GM18505 (cell line): ENCODE data around the gene MROH2B.

Experiments
- ATAC-seq: cut with Tn5 transposase; IDR thresholded peaks from one replicate; pipeline ENCODE4 v1.9.1; 2021; ENCODE audit not compliant: unreplicated experiment
- POLR2A ChIP-seq: IDR thresholded peaks from 4 replicates; pipeline ENCODE4 v1.6.1; 2011; ENCODE audit warnings: borderline replicate concordance; ENCODE audit not compliant: insufficient read depth, insufficient read length; ENCODE audit errors: extremely low read depth

The MROH2B gene

GRCh38 chr5:40973364-40974004 is 97.7 kb downstream of the MROH2B start:
- no peak for ATAC-seq
- TF ChIP-seq POLR2A = no peak

- no peak for TF ChIP-seq POLR2A
- no peak for ATAC-seq
Measured at GRCh38 chr5:40972434-40972833, 98.7 kb downstream of the MROH2B start.

DNA sequence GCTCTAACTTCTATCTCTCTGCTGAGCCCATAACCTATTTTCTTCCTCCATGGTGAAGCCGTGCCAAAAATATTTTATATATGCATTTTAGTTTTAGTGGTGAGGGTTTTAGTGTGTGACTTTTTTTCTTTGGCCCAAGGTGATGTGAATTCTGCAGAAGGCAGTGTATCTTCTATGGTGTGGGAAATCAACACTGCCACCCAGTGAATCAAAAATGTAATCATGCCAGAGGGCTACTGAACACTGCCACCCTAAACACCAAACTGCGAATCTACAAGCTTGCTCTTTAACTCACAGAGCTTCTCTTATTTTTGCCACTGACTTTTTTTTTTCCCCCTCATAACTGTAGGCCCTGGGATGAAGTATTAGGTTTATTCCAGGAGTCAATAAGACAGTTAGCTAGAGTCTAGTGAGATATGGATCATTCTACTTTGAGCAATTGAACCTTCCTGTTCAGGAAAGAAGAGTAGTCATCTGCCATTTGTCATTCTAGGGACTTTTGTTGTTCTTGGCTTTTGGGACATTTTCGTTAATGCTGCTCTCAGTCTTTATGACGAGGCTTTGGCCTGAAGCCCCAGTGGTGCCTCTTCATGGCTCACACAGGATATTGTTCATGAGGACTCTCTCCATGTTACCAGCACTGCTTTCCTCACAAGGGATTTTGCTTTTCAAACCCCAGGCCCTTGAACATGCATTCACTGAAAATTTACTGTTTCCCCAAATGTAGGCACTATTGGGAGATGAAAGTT is 108.8 kb downstream of the MROH2B start:
- TF ChIP-seq POLR2A = no peak
- no peak for ATAC-seq

- no peak for TF ChIP-seq POLR2A
- no peak for ATAC-seq
Measured at GRCh38 chr5:40960037-40960436, 111.1 kb downstream of the MROH2B start.

DNA sequence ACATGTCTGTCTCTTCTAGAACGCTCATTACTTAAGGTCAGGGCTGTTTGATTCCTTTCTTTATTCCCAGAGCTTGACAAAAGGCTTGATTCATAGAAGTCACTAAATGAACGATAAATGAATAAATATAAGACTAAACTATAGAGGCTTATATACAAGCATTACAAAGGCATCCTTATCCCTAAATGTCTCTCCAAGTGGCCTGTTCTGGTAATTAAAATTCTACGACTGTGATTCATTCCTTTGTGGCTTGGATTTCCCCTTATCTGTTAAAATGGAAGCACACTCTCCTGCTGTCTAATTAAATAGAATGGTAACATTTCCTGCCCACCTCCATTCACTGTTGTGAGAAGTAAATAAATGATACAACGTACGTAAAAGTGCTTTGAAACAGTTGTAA is 112.3 kb downstream of the MROH2B start:
- TF ChIP-seq POLR2A = no peak
- no peak for ATAC-seq

DNA sequence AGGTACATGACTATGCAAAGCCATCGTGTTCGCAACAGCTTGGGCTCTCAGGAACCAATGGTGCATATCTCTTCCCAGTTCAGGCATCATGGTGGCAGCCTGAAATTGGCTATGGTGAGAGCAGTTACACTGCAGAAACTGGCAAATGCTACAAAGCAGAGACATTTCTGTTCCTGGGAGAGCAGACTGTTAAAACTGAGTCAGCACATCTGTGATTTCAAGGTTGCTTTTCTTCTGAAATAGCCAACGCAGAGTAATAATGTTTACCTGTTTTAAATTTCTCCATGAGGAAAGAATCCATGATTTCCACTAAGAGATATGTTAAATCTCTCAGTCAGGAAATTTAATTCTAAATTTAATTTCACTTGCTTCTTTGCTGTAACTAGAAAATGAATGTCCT is 114.1 kb downstream of the MROH2B start:
- ATAC-seq = no peak

DNA sequence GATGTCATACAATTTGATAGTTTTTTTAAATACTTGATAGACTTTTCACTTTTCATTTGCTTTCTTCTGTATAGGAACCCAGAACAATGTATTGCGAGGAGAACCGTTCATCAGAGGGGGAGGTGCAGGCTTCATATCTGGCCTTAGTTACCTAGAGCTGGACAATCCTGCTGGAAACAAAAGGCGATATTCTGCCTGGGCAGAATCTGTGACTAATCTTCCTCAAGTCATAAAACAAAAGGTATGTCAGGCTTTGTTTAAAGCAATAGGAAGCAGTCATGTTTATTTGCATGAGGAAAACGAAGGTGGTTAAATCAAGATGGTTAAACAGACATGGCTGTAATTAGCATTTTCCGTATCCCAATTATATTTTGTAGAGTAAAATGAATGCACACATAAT is 115.8 kb downstream of the MROH2B start:
- ATAC-seq = no peak
- no peak for TF ChIP-seq POLR2A

More for the DNA sequence above, 114.1 kb downstream of the MROH2B start:
- TF ChIP-seq POLR2A = no peak
